Fibroblast of skin of back (primary cell): Measurements from ENCODE around the gene AVEN. TPM values are rescaled to one million over a fixed set of nuclear protein-coding genes. Genes with fewer than 3 reads are reported as not detected.
"Not testable (repeated sequence)": the region's sequence is repeated elsewhere in the genome, so short reads cannot be mapped to it uniquely, and the experiment has no call there.

ENCODE experiments used
- DNase-seq: peaks from one replicate; pipeline ENCODE4 v3.0.0-alpha.2; 2013
- polyA plus RNA-seq, 2 experiments: library from polyadenylated mRNA; unstranded; fragments of 120-200 nt; gene quantifications; one replicate each; pipeline ENCODE4 v1.2.1, GENCODE V29; 2013; ENCODE audit not compliant: insufficient read length in 2 of 2

The AVEN gene, protein sequence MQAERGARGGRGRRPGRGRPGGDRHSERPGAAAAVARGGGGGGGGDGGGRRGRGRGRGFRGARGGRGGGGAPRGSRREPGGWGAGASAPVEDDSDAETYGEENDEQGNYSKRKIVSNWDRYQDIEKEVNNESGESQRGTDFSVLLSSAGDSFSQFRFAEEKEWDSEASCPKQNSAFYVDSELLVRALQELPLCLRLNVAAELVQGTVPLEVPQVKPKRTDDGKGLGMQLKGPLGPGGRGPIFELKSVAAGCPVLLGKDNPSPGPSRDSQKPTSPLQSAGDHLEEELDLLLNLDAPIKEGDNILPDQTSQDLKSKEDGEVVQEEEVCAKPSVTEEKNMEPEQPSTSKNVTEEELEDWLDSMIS
- polyA plus RNA-seq (2013, experiment 1 of 2; ENCODE audit: insufficient read length) = 71.5 TPM
- polyA plus RNA-seq (2013, experiment 2 of 2; ENCODE audit: insufficient read length) = 101 TPM

DNA sequence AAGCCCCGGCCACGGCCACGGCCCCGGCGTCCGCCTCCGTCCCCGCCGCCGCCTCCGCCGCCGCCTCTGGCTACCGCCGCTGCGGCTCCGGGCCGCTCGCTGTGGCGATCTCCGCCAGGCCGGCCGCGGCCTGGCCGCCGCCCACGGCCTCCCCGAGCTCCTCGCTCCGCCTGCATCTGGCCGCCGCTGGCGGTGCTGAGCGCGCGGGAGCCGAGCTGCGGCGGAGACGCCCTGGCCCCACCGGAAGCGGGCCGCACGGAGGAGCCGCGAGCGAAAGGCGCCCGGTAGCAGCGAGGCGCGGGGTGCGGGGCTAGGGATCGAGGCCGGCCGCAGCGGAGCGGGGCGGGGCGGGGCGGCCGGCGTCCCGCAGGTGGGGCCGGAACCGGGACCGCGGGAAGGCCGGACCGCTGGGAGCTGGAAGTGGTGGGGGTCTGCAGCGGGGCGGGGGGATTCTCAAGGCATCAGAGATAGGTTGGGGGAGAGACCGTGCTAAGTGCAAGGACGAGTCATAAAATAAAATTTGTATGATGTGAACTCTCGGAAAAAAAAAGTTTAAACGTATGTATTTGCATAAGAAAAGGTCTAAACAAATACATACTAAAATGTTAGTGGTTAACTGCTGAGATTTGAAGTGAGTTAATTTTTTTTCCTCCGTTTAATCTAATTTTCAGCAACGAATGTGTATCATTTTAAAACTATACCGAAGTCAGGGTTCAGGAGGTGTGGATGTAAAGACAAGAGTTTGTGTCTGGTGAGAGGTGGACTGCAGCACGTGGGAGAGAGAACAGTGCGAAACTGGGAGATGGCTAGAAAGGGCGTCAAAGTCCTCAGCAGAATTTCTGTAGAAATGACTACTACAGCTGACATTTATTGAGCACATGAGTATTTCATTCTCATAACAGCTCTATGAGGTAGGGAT lies at the start of gene AVEN:
AVEN (minus strand) TSS at position 334 of the 919 bp plus-strand sequence; CDS start at position 176, 158 bp downstream.
- DNase-seq = peak; percentile 64

DNA sequence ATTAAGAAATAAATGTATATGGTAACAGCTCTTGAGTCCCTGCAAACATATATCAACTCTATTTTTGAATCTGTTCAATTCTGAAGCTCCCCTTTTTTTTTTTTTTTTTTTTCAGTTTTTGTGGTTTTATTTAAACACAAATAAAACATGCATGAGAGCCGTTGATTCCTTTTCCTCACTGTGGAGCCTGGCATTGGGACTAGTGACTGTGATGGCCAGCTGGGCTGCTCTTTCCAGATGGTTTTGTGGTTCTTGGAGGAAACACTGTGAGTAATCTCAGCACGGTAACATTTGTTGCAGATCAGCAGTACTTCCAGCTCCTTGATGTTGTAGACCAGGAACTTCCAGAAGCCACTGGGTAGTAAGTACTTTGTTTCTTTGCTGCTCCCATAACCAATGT lies 46.7 kb upstream of the AVEN start:
- DNase-seq = no peak

DNA sequence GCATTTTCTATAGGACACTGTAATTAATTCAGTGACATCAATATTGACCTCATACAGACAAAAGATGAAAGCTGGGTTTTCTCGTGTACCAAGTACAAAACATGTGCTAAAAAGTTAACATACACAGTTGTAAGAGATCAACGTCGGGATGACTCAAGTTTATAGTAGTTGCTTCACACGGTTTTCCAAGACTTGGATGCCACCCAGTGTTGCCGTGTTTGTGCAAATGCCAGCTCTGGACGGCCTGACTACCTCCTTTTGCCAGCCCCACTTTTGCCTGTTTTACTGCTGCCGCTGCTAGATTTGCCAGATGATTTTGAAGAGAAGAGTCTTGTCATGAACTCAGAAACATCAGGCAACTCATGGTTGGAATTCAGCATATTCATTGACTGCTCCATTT lies 45.1 kb upstream of the AVEN start:
- no peak for DNase-seq

DNA sequence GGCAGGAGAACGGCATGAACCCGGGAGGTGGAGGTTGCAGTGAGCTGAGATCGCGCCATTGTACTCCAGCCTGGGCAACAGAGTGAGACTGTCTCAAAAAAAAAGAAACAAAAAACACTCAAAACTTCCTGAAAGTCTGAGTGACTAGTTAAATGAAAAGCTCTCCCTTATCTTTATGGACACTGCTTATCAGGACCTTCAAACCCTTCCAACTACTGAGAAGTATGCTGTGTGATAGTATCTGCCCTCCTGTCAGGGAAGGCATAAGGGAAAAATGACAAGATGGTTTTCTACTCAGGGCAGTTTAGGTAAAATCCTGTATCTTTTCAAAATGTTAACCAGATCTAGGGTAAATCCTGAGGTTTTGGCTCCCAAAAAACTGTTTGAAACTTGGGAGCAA lies 40.9 kb upstream of the AVEN start:
- DNase-seq = no peak

DNA sequence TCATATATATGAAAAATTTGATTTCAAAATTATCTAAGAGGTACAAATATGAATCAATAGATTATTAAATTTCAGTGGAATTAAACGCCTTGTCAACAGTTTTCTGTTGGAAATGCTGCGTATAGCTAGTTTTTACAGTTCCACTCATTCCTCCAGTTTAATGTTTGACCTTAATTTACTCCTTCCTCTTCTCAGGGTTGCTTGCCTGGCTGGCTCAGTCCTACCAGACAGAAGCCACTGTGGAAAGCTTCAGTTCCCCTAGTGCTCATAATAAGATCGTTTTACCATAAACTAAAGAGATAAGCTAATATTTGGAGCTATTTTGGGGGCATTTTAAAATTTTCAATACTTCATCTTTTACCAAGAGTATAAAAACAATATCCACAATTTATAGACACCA lies 39.9 kb upstream of the AVEN start:
- DNase-seq = no peak

DNA sequence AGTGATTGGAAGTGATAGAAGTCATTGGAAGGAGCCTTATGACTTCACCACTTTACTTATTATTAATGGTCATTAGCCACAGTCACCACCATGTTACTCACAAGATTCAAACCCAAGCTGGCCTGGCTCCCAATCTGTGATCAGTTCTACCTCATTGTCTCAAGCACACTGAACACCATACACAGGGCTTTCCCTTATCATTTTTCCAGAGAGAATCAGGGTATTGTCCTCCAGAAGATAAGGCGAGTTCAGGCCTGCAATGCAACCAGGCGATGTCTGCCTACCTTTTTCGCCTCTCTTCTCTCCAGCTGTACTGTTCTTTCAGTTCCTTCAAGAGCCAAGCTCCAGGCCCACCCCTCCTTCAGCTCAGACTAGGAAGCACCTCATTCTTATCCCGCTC lies 37.8 kb upstream of the AVEN start:
- no peak for DNase-seq

DNA sequence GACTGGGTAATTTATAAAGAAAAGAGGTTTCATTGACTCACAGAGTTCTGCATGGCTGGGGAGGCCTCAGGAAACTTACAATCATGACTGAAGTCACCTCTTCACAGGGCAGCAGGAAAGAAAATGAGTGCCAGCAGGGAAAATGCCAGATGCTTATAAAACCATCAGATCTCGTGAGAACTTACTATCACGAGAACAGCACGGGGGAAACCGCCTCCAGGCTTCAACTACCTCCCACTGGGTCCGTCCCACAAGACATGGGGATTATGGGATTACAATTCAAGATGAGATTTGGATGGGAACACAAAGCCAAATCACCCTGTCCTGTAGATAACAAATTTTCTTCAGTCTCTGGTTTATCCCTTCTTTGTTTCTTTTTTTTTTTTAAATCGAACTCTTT lies 31.0 kb upstream of the AVEN start:
- DNase-seq = no peak

DNA sequence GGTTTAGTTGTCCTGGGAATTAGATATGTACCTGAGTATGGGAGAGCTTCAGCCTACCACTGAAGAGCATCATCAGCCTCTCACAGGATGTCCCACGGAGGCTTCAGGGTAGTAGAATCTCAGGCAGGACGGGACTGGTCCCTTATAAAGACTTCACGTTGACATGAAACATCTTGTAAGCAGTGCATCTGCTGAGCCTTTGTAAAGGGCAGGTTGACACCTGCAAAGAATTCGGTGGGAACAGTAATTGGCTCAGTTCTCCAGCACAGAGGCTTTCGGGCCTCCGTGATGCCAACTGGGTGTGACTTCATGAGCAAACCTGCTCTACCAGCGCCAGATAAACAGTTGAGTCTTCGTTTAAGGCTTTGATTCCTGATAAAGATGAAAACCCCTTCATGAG lies 26.9 kb upstream of the AVEN start:
- no peak for DNase-seq

DNA sequence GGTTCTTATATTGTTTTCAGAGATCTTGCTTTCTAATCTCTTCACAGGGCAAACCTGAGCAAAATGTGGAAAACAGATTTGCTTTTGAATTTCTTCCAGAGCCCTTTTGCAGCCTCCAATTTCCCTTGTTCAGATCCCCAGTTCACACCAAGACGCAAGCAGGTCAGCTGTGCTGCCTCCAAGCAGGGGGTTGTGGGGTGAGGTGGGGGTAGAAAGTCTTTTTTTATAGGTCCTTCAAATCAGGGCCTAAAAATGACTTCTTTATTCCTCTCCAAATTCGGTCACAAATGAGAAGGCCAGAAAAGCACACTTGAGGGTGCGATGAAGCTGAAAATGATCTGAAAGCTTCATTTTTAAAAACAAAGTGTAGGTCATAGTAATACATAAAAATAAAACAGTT lies 26.3 kb upstream of the AVEN start:
- no peak for DNase-seq

DNA sequence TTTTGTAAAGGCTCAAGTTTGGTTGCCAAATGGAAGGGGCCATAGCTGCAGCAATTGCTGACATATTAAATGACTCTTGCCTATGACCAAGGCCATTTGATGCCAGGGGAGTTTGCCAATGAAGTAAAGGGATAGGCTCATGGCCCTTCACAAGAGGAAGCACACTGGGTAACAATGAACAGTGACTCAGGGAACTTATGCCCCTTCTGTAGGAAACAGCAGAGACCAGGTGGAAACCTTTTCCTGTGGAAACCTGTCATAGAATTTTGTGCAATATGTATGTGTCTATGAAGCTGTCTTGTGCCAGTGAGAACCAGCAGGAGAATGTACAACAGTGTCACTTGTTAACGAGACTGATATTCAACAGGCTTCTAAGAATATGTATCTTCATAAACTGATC lies 25.4 kb upstream of the AVEN start:
- no peak for DNase-seq

DNA sequence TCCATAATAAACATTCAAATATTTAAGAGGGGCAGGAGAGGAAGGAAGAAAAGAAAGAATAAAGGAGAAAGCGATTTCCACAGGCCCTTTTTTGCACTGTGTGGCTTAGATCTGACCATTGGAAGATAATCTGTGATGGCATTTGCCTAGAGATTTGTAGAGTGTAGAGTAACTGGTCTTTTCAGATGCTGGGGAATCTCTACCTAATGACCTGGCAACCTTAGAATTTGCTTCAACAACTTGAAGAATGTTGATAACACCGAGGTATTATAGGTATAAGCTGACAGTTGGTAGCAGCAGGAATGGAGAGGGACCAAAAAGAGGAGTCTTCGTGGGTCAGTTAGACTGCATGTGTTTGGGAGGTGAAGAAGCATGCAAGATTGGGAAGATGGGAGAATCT lies 20.9 kb upstream of the AVEN start:
- DNase-seq = no peak

DNA sequence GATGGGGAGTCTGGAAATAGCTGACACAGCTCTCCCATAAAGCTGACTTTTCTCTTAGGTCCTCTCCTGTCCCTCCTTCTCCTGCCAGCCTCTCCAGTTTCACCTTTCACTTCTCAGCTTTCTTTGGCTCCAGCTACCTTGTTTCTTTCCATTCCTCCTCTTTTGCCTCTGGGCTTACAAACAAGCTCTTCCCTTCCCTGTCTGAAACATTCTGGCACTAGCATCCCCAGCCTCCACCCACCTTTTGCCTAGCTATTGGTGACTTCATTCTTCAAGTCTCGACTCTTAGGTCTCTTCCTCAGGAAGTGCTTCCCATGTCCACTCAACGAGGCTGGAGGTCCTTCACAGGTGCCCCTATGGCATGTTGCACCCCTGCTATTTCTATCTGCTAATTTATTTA lies 20.5 kb upstream of the AVEN start:
- DNase-seq = no peak

DNA sequence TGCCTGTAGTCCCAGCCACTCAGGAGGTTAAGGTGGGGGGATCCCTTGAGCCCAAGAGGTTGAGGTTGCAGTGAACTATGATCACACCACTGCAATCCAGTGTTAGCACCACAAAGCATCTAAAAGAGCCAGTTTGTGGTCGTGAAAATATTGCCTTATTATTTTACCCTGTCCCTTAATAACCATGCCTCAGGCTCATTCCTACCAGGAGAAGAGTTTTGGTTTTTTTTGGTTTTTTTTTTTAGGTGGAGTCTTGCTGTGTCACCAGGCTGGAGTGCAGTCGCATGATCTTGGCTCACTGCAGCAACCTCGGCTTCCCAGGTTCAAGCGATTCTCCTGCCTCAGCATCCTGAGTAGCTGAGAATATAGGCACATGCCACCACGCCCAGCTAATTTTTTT lies 17.9 kb upstream of the AVEN start:
- DNase-seq = peak; percentile 91

DNA sequence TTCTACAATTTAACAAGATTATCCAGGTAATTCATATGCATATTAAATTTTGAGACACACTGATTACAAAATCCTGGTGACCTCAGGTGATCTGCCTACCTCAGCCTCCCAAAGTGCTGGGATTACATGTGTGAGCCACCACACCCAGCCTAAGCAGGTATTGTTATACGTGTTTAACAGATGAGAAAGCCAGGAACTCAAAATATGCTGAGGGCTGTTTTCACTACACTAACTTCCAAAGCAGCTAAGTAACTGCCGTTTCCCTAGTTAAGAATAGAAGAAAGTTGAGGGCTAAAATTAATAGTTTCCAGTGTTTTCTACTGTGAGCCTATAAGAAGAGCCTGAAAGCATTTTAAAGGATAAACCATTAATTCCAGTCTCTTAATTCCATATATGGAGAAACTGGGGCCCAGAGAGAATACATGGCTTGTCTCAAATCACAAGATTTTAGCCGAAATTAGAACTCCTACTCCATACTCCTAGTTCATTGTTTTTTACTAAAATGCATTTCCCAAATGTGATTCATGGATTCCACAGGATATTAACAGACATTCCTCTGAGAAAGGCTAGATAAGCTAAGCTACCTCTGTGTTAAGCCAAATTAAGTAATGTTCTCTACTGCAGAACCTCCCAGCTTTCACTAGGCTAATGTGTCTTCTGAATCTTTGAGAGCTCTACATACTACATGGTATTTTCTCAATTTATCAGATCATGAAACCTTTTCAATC lies 17.0 kb upstream of the AVEN start:
- peak; percentile 97 for DNase-seq

DNA sequence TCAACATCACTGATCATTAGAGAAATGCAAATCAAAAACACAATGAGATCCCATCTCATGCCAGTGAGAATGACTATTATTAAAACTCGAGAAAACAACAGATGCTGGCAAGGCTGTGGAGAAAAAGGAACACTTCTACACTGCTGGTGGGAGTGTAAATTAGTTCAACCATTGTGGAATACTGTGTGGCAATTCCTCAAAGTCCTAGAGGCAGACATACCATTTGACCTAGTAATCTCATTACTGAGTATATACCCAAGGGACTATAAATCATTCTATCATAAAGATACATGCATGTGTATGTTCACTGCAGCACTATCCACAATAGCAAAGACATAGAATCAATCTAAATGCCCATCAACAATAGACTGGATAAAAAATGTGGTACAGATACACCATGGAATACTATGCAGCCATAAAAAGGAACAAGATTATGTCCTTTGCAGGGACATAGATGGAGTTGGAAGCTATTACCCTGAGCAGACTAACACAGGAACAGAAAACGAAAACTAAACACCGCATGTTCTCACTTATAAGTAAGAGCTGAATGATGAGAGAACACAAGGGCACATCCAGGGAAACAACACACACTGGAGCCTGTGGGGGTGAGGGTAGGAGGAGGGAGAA lies 15.2 kb upstream of the AVEN start:
- DNase-seq = peak; percentile 55

DNA sequence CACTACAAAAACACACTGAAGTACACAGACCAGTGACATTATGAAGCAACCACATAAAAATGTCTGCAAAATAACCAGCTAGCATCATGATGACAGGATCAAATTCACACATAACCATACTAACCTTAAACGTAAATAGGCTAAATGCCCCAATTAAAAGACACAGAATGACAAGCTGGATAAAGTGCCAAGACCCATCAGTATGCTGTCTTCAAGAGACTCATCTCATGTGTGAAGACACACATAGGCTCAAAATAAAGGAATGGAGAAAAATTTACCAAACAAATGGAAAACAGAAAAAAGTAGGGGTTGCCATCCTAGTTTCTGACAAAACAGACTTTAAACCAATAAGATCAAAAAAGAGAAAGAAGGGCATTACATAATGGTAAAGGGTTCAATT lies 11.4 kb upstream of the AVEN start:
- DNase-seq = not testable (repeated sequence)

DNA sequence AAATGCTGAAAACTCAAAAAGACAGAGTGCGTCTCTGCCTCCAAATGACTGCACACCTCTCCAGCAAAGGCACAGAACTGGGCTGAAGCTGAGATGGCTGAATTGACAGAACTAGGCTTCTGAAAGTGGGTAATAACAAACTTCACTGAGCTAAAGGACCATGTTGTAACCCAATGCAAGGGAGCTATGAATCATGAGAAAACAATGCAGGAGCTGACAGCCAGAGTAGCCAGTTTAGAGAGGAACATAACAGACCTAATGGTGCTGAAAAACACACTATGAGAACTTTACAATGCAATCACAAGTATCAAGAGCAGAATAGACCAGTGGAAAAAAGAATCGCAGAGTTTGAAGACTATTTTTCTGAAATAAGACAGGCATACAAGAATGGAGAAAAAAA lies 10.1 kb upstream of the AVEN start:
- peak; percentile 92 for DNase-seq

DNA sequence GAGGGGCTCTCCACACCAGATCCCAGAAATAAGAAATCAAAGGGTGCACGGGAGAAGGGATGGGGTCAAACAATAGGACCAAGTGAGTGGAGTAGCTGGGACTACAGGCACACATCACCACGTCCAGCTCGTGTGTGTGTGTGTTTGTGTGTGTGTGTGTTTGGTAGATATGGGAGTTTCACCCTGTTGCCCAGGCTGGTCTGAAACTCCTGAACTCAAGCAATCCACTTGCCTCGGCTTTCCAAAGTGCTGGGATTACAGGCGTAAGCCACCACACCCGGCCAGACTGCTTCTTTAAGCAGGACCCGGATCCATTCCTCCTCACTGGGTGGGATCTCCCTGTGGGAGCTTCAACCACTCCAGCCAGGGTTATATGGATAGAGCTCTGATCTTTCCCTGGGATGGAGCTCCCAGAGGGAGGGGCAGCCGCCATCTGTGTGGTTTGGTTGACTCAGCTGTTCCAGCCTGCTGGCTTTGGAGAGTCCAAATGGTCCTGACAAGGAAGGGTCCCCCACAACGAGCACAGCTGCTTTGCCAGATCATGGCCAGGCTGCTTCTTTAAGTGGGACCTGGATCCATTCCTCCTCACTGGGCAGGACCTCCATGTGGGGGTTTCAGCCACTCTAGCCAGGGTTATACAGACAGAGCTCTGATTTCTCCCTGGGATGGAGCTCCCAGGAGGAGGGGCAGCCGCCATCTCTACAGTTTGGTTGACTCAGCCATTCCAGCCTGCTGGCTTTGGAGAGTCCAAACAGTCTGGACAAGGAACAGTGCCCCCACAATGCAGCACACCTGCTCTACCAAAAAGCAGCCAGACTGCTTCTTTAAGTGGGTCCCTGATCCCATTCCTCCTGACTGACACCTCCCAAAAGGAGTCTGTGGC lies 9.1 kb upstream of the AVEN start:
- peak; percentile 76 for DNase-seq

DNA sequence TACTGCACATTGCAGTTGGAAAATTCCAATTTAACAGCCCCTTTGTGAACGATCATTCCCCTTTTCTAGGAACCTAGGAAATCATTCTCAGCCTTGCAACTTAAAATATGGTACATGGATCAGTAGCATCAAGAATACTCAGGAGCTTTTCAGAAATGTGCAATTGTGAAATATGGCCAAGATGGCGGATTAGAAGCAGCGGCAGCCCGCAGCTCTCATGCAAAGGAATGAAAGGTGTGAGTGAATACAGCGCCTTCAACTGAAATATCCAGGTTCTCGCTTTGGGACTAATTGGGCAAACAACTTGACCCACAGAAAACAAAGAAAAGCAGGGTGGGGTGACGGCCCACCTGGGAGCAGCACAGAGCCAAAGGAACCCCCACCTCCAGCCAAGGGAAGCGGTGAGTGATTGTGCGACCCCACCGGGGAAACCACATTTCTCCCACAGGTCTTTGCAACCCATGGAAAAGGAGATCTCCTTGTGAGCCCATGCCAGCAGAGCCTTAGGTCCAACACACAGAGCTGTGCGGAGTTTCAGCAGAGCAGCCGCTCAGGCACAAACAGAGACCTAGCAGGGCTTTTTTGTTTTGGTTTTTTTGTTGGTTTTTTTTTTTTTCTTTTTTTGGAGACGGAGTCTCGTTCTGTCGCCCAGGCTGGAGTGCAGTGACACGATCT lies 7.6 kb upstream of the AVEN start:
- no peak for DNase-seq

DNA sequence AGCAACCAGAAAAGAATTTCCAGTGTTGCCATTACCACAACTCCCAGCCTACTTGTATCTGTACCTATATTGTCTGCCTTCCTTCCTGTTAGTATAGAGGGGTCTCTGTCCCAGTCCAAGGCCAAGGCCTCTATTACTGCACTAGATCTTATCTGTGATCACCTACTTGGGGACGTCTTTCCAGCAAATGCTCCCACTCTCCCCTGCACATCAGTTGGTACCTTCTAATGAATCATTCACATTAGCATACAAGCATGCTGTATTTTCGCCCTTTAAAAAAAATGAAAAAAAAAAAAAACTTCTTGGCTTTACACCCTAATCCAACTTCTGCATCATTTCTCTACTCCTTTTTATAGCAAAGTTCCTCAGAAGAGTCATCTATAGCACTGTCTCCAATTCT lies 4.8 kb upstream of the AVEN start:
- DNase-seq = no peak

DNA sequence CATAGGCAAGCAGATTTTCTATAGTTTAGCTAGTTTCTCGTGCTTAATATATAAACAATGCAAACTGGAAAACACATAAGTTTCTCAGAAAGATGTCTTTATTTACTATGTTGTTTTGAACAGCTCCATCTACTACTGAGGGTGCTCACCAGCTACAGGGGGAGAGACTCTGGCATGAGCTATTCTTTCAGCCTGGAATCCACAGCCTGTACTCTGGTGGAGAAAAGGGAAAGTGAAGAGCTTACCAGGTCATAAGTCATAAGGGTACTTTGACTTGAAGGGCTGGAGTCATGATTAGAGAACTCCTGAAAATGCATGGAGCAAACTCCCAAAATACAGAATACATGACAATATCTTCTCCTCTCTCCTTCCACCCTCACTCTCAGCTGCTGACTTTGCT lies 4.4 kb upstream of the AVEN start:
- no peak for DNase-seq
